Muscle layer of duodenum (tissue), 2 donors: ENCODE data around the gene SULF2.

Experiments used
- H3K27ac ChIP-seq: one replicate; pipeline ENCODE4 v1.7.0; 2013; ENCODE audit warnings: mild to moderate bottlenecking, low read length
- H3K27me3 ChIP-seq: one replicate; pipeline ENCODE4 v1.7.0; 2013; ENCODE audit warnings: low read depth, mild to moderate bottlenecking, control low read depth, low read length
- H3K36me3 ChIP-seq, 2 donors: one replicate each; pipeline ENCODE4 v1.7.0; 2013; ENCODE audit warnings: low read length in 2 of 2, control low read depth in 1 of 2, mild to moderate bottlenecking in 1 of 2; ENCODE audit not compliant: insufficient read depth in 2 of 2, control insufficient read depth in 1 of 2
- H3K4me1 ChIP-seq, 2 donors: one replicate each; pipeline ENCODE4 v1.7.0; 2013; ENCODE audit warnings: low read length in 2 of 2, mild to moderate bottlenecking in 2 of 2, control low read depth in 1 of 2, moderate library complexity in 1 of 2; ENCODE audit not compliant: insufficient read depth in 2 of 2, control insufficient read depth in 1 of 2
- H3K4me3 ChIP-seq, 2 donors: one replicate each; pipeline ENCODE4 v1.7.0; 2013; ENCODE audit warnings: low read length in 2 of 2, low read depth in 1 of 2, mild to moderate bottlenecking in 1 of 2
- H3K9me3 ChIP-seq, 2 donors: one replicate each; pipeline ENCODE4 v1.7.0; 2013; ENCODE audit warnings: low read length in 2 of 2, control low read depth in 1 of 2, mild to moderate bottlenecking in 1 of 2; ENCODE audit not compliant: control insufficient read depth in 1 of 2
- donor health status: healthy.

The SULF2 gene

GRCh38 chr20:47668313-47669151, 116.7 kb downstream of the SULF2 start:
- Histone ChIP-seq H3K27ac (no peak overlapping the region), H3K36me3 (peaks cover 5 to 24% of the 10 kb centered on the region in 2 donors), H3K4me1 (peaks cover 3 to 8% of the 10 kb centered on the region in 2 donors), H3K27me3 (no peaks in the 10 kb centered on the region), H3K4me3 (no peak overlapping the region), H3K9me3 (no peaks in the 10 kb centered on the region)

- no peak overlapping the region for H3K4me3 ChIP-seq
- H3K36me3 ChIP-seq = peaks cover 5 to 25% of the 10 kb centered on the region in 2 donors
- no peaks in the 10 kb centered on the region for H3K9me3 ChIP-seq
- H3K27me3 ChIP-seq = no peaks in the 10 kb centered on the region
- no peak overlapping the region for H3K27ac ChIP-seq
- H3K4me1 ChIP-seq = peaks cover 3 to 8% of the 10 kb centered on the region in 2 donors
Measured at GRCh38 chr20:47667531-47668312, 117.6 kb downstream of the SULF2 start.

- no peaks in the 10 kb centered on the region for H3K27me3 ChIP-seq
- no peaks in the 10 kb centered on the region for H3K9me3 ChIP-seq
- peaks cover 3 to 8% of the 10 kb centered on the region in 2 donors for H3K4me1 ChIP-seq
- H3K27ac ChIP-seq = no peak overlapping the region
- no peak overlapping the region for H3K4me3 ChIP-seq
- peaks cover 5 to 24% of the 10 kb centered on the region in 2 donors for H3K36me3 ChIP-seq
Measured at GRCh38 chr20:47667086-47667485, 118.2 kb downstream of the SULF2 start.

- H3K27ac ChIP-seq = no peak overlapping the region
- peaks cover 5 to 24% of the 10 kb centered on the region in 2 donors for H3K36me3 ChIP-seq
- no peaks in the 10 kb centered on the region for H3K27me3 ChIP-seq
- H3K4me3 ChIP-seq = no peak overlapping the region
- peaks cover 3 to 8% of the 10 kb centered on the region in 2 donors for H3K4me1 ChIP-seq
- no peaks in the 10 kb centered on the region for H3K9me3 ChIP-seq
Measured at GRCh38 chr20:47666304-47666703, 119.0 kb downstream of the SULF2 start.

GRCh38 chr20:47665221-47665991, 119.9 kb downstream of the SULF2 start:
- H3K27ac ChIP-seq = no peak overlapping the region
- peaks cover 5 to 26% of the 10 kb centered on the region in 2 donors for H3K36me3 ChIP-seq
- no peak overlapping the region for H3K4me3 ChIP-seq
- H3K27me3 ChIP-seq = no peaks in the 10 kb centered on the region
- no peaks in the 10 kb centered on the region for H3K9me3 ChIP-seq
- peaks cover 3 to 8% of the 10 kb centered on the region in 2 donors for H3K4me1 ChIP-seq

- Histone ChIP-seq H3K27ac (no peak overlapping the region), H3K4me1 (peaks cover 8 to 9% of the 10 kb centered on the region in 2 donors), H3K9me3 (no peaks in the 10 kb centered on the region), H3K27me3 (no peaks in the 10 kb centered on the region), H3K4me3 (no peak overlapping the region), H3K36me3 (peaks cover 6 to 26% of the 10 kb centered on the region in 2 donors)
Measured at GRCh38 chr20:47664744-47665143, 120.5 kb downstream of the SULF2 start.

- Histone ChIP-seq H3K27me3 (no peaks in the 10 kb centered on the region), H3K4me3 (no peak overlapping the region), H3K27ac (no peak overlapping the region), H3K36me3 (peaks cover 13 to 31% of the 10 kb centered on the region in 2 donors), H3K4me1 (peaks cover 8 to 9% of the 10 kb centered on the region in 2 donors), H3K9me3 (no peaks in the 10 kb centered on the region)
Measured at GRCh38 chr20:47664068-47664437, 121.2 kb downstream of the SULF2 start.

- Histone ChIP-seq H3K36me3 (peaks cover 18 to 34% of the 10 kb centered on the region in 2 donors), H3K4me1 (peaks cover 8 to 9% of the 10 kb centered on the region in 2 donors), H3K27ac (no peak overlapping the region), H3K4me3 (no peak overlapping the region), H3K9me3 (no peaks in the 10 kb centered on the region), H3K27me3 (no peaks in the 10 kb centered on the region)
Measured at GRCh38 chr20:47663354-47664067, 121.8 kb downstream of the SULF2 start.

- H3K4me1 ChIP-seq = peaks cover 8 to 9% of the 10 kb centered on the region in 2 donors
- H3K27me3 ChIP-seq = no peaks in the 10 kb centered on the region
- H3K27ac ChIP-seq = no peak overlapping the region
- no peaks in the 10 kb centered on the region for H3K9me3 ChIP-seq
- H3K4me3 ChIP-seq = no peak overlapping the region
- peaks cover 23 to 41% of the 10 kb centered on the region in 2 donors for H3K36me3 ChIP-seq
Measured at GRCh38 chr20:47662483-47663353, 122.6 kb downstream of the SULF2 start.

GRCh38 chr20:47661714-47662113, 123.6 kb downstream of the SULF2 start:
- H3K9me3 ChIP-seq = no peaks in the 10 kb centered on the region

More at GRCh38 chr20:47661714-47662113, 123.6 kb downstream of the SULF2 start:
- no peak overlapping the region for H3K4me3 ChIP-seq
- no peaks in the 10 kb centered on the region for H3K27me3 ChIP-seq
- H3K36me3 ChIP-seq = peaks cover 23 to 42% of the 10 kb centered on the region in 2 donors
- H3K27ac ChIP-seq = no peak overlapping the region
- peaks cover 8 to 9% of the 10 kb centered on the region in 2 donors for H3K4me1 ChIP-seq
